SJCRH30 (cell line): Measurements from ENCODE around the gene SMTN. TPM values are rescaled to one million over a fixed set of nuclear protein-coding genes. Genes with fewer than 3 reads are reported as not detected.
"Not testable (repeated sequence)": the region's sequence is repeated elsewhere in the genome, so short reads cannot be mapped to it uniquely, and the experiment has no call there.

Source experiments
- DNase-seq, 2 experiments: peaks; one replicate each; pipeline ENCODE4 v3.0.0-alpha.2; 2015 to 2020
- H3K27ac ChIP-seq: fragments of 250-450 bp; sonication (Bioruptor Pico); 2 replicates; pipeline ENCODE4 v1.5.1; 2020; ENCODE audit warnings: mild to moderate bottlenecking, moderate library complexity
- H3K27me3 ChIP-seq: fragments of 250-450 bp; sonication (Bioruptor Pico); 2 replicates; pipeline ENCODE4 v1.5.1; 2020; ENCODE audit warnings: mild to moderate bottlenecking, moderate library complexity
- H3K36me3 ChIP-seq: fragments of 250-450 bp; sonication (Bioruptor Pico); 2 replicates; pipeline ENCODE4 v1.5.1; 2020; ENCODE audit warnings: mild to moderate bottlenecking, moderate library complexity
- H3K4me1 ChIP-seq: fragments of 250-450 bp; sonication (Bioruptor Pico); 2 replicates; pipeline ENCODE4 v1.5.1; 2020; ENCODE audit warnings: mild to moderate bottlenecking, moderate library complexity
- H3K4me3 ChIP-seq: fragments of 250-450 bp; sonication (Bioruptor Pico); 2 replicates; pipeline ENCODE4 v1.5.1; 2020; ENCODE audit warnings: mild to moderate bottlenecking, moderate library complexity
- H3K9me3 ChIP-seq: fragments of 250-450 bp; sonication (Bioruptor Pico); replicated peaks from 2 replicates; pipeline ENCODE4 v1.5.1; 2020; ENCODE audit warnings: mild to moderate bottlenecking, moderate library complexity
- total RNA-seq: library from RNA; depleted of rRNA; stranded (reverse); fragments of >200 nt; shearing (Covaris generic); gene quantifications from 2 replicates; pipeline ENCODE4 v1.2.3, GENCODE V29; 2014

SMTN gene
- total RNA-seq, 1 experiment from 2014 or later, result 34.2 TPM

DNA sequence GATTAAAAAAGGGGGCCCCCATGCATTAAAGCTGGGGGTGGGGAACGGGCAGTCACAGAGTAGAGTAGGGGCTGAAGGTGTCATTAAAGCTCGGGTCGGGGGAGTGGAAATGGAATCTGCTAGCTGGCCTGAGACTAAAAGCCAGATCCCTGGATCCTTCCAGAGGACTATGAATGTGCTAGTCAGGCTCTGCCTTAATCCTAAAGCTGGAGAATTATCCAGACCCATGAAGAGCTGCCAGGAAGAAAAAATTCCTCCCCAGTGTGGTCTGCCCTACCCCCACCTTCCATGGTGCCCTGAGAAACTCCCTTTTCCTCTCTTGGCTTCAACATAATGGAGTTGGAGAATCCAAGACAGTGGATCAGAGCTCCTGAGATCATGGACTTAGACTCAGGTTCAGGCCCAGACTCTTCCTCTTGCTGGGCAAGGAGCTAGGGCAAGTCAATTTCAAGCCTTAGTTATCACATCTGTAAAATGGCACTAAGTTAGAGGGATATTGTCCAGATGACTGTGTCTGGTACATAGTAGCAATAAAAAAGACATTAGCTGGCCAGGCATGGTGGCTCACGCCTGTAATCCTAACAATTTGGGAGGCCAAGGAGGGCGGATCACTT is 24.0 kb upstream of the SMTN start:
- Histone ChIP-seq H3K27me3 (no peaks in the 10 kb centered on the region), H3K4me1 (peaks cover 5% of the 10 kb centered on the region), H3K27ac (no peak overlapping the region), H3K36me3 (no peaks in the 10 kb centered on the region), H3K4me3 (no peak overlapping the region), H3K9me3 (no peaks in the 10 kb centered on the region)
- DNase-seq, result no peak

DNA sequence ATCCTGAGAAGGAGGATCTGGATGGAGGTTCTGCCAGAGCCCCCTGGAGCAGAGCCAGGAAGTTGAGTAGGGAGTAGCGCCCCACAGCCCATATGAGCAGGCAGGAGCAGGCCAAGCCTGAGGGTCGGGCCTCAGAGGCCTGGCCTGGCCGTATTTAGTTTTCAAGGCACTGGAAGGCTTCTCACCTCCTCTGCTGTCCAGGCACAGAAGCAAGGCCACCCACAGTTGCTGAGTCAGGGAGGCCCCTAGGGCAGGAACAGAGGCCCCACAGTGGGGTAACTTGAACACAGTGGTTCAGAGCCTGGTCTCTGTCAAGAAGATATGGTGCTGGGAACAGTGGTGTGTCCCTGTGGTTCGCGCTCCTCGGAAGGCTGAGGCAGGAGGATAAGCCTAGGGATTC is 21.5 kb upstream of the SMTN start:
- H3K36me3 ChIP-seq, H3K27ac ChIP-seq, H3K27me3 ChIP-seq, H3K9me3 ChIP-seq, H3K4me3 ChIP-seq: not testable (repeated sequence)
- DNase-seq, result peak in 1 of 2 experiments; percentile 31
- peaks cover 14% of the 10 kb centered on the region for H3K4me1 ChIP-seq

DNA sequence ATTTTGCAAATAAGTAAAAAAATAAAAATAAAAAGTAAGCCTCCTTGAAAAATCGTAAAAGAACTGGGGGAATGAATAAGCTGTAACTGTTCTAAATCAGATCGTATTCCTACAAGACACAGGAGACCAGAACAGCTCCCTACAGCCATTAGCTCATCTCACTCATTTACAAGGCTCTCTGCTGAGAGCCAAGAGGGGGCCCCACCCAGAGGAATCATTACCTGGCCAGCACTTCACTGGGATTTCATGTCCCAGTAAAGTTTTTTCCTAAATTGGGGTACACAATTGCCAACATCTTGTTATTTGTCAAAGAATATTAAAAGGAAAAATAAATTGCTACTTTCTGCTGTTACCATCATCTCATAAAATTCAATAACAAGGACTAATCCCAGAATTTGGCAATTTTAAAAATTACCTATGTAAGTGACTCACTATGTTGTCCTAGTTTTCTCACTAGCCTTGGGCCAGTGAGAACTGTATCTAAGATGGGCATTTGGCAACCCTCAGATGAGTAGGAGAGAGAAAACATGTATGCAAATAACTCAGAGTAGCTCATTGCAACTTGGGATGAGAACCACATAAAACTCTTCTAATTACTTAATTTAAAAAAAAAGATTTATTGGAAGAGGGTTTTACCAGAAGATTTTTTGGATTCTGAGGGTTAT is 18.4 kb upstream of the SMTN start:
- no peaks in the 10 kb centered on the region for H3K9me3 ChIP-seq
- H3K4me3 ChIP-seq, result no peak overlapping the region; the same call in 1 of the 2 replicates
- no peak for DNase-seq
- no peaks in the 10 kb centered on the region for H3K27me3 ChIP-seq
- no peaks in the 10 kb centered on the region for H3K36me3 ChIP-seq
- H3K4me1 ChIP-seq, result peaks cover 11% of the 10 kb centered on the region
- peak overlapping the region; percentile 86 for H3K27ac ChIP-seq

DNA sequence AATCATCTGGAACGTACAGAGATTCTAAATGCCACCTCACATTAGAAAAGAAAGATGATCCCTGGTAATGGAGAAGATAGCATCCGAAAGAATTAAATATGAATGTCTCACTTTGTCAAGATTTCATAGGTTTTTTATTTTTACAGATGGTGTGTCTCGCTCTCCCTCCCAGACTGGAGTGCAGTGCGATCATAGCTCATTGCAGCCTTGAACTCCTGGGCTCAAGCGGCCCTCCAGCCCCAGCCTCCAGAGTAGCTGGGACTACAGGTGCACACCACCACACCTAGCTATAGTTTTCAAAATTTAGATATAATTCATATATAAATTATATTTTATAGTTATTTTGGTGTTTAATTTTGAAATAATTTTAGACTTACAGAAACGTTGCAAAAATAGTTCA is 16.7 kb upstream of the SMTN start:
- peak overlapping the region; percentile 86 for H3K27ac ChIP-seq
- no peak for DNase-seq
- no peaks in the 10 kb centered on the region for H3K9me3 ChIP-seq
- peak overlapping the region; percentile 67 for H3K4me3 ChIP-seq
- H3K27me3 ChIP-seq, result no peaks in the 10 kb centered on the region
- peaks cover 11% of the 10 kb centered on the region for H3K4me1 ChIP-seq
- no peaks in the 10 kb centered on the region for H3K36me3 ChIP-seq

DNA sequence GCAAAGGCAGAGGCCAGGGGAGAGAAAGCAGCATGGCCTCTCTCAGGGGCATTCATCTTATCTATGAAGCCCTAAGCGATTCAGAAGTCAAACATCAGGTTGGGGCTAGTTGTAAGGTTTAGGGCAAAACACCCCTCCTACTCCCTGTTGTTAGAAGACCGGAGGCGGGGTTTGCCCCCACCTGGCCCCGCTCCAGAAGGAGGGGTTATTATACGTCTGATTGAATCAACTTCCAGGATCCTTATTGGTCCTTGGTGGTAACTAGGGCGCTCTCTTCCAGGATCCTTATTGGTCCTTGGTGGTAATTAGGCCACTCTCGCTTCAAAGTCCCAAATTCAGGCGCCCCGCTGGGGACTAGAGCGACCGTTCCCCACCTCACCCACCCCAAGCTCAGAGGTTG is 12.1 kb upstream of the SMTN start:
- Histone ChIP-seq H3K27ac (no peak overlapping the region), H3K4me3 (no peak overlapping the region), H3K4me1 (peaks cover 4% of the 10 kb centered on the region; the same call in 1 of the 2 replicates), H3K27me3 (no peaks in the 10 kb centered on the region), H3K9me3 (no peaks in the 10 kb centered on the region), H3K36me3 (no peaks in the 10 kb centered on the region)
- no peak for DNase-seq

DNA sequence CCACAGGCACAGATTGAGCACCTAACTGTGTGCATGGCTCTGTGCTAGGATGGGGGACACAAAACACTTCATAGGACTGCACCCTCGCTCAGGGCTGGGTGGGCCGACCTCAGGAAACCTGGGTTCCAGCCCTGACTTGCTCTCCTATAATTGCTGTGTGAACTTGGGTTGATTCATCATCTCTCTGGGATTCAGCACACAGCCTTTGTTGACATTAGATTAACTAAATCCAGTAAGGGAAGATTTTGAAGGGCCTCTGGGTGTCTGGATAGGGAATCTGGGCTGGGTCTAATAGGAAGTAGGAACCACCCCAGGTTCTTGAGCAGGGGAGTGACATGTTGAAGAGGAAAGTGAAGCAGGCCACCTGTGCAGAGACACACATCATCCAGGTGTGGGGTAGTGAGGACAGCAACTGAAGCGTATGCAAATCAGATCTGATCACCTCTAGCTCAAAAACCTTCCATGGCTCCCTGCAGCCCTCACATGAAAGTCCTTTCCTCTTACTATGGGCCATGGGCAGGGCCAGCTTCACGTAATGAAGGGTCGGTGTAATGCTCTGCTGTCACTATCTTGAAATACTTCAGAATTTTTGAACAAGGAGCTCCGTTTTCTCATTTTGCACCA is 11.3 kb upstream of the SMTN start:
- H3K27me3 ChIP-seq, H3K36me3 ChIP-seq, H3K4me3 ChIP-seq, H3K4me1 ChIP-seq, DNase-seq, H3K27ac ChIP-seq, H3K9me3 ChIP-seq: not testable (repeated sequence)

DNA sequence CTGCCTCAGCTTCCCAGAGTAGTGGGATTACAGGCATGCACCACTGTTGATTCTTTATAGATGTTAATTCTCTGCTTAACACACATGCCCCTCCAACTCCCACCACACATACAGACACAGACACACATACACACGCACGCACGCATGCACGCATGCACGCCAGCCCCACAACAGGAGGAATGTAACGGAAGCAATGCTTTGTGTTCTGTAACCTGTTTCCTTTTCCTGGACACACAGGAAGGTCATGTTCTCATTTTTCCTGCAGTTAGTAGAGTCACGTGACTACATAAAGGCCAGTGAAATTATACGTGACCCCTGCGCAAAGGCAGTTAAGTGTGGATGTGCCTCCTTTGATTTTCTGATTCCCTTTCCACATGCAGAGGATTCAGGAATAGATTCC is 8.0 kb upstream of the SMTN start:
- H3K4me1 ChIP-seq, H3K9me3 ChIP-seq, H3K36me3 ChIP-seq, H3K4me3 ChIP-seq, H3K27me3 ChIP-seq, DNase-seq: not testable (repeated sequence)
- peak overlapping the region; percentile 34; the same call in 1 of the 2 replicates for H3K27ac ChIP-seq

DNA sequence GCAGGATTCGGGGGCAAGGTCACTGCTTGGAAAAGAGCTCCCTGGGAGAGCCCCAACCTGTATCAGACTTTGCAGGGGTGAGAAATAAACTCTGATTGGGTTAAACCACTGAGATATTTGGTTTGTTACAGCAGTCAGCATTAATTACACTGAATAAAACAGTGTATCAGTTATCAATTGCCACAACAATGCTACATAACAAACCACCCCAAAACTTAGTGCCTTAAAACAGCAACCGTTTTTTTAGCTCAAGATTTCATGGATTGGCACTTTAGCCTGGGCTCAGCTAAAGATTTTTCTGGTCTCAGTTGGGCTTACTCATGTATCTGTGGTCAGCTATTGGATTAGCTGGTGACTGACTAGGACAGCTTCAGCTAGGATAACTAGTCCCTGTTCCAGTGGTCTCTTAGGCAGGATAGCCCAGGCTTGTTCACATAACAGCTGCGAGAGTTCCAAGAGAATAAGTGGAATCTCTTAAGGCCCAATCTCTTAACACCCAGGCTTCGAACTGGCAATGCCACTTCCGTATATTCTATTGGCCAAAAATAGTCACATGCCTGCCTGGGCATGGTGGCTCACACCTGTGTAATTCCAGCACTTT is 7.5 kb upstream of the SMTN start:
- H3K27me3 ChIP-seq, H3K4me1 ChIP-seq, H3K4me3 ChIP-seq, H3K9me3 ChIP-seq, H3K36me3 ChIP-seq: not testable (repeated sequence)
- H3K27ac ChIP-seq, result peak overlapping the region; percentile 34; the same call in 1 of the 2 replicates
- DNase-seq, result peak; percentile 56 to 69

DNA sequence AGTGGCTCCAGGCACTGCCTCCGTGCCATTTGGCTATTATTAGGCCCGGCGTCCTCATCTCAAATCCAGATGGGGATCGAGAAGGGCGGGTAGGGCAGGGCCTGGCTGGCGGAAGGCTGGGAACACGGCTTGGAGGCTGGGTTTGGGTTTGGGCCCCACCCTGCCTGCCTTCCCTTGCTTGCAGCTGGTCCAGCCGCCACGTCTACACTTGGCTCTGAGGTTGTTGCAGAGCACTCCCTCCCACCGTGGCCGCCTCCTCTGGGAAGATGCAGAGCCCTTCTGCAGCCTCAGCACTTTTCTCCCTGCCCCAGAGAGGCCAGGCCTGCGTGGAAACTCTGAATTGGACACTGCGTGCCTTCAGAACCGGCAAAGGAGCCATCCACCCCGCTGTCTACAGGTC is 5.2 kb upstream of the SMTN start:
- no peak overlapping the region for H3K4me3 ChIP-seq
- H3K9me3 ChIP-seq, result no peaks in the 10 kb centered on the region
- no peak overlapping the region for H3K27ac ChIP-seq
- 0 out of 2 replicates have a peak, but pooled peaks cover 4% of the 10 kb centered on the region for H3K4me1 ChIP-seq
- H3K27me3 ChIP-seq, result no peaks in the 10 kb centered on the region
- no peaks in the 10 kb centered on the region for H3K36me3 ChIP-seq
- DNase-seq, result no peak

DNA sequence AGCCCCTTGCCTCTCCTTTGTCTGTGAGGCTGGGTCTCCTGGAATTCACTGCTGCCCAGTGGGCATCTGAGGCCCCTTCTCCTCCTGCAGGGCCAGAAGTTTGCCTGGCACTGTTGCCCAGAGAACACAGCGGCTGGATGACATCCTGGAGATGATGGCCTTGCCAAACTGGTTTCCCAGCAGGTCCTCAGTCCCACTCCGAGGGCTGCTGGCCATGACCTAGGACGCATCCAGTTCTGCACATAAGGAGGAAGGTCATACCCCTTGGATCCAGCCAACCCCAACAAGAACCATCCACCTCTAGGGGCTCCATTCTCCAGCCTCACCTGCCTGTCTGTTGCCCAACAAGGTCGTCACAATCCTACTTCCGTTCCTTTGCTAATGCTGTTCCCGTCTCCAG is 3.4 kb upstream of the SMTN start:
- Histone ChIP-seq H3K27me3 (no peaks in the 10 kb centered on the region), H3K36me3 (no peaks in the 10 kb centered on the region), H3K27ac (no peak overlapping the region), H3K4me1 (peaks cover 12% of the 10 kb centered on the region; the same call in 1 of the 2 replicates), H3K4me3 (no peak overlapping the region), H3K9me3 (no peaks in the 10 kb centered on the region)
- DNase-seq, result no peak

DNA sequence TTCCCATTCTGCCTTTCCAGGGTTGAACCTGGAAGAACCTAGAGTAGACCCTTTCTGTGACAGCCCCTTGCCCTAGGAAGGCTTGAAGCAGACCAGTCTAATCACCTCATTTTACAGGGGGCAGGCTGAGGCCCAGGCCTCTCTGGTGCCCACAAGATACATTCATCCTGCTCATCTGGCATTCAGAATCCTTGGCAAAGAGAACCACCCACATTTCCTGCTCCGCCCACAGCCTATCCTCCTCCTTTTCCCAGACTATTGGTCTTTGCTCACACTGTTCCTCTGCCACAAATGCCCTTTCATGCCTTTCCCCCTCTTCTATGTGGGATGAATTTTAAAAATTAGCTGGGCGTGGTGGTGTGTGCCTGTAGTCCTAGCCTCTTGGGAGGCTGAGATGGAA is 2.7 kb upstream of the SMTN start:
- peaks cover 12% of the 10 kb centered on the region; the same call in 1 of the 2 replicates for H3K4me1 ChIP-seq
- H3K27me3 ChIP-seq, H3K4me3 ChIP-seq, DNase-seq, H3K9me3 ChIP-seq, H3K36me3 ChIP-seq, H3K27ac ChIP-seq: not testable (repeated sequence)

DNA sequence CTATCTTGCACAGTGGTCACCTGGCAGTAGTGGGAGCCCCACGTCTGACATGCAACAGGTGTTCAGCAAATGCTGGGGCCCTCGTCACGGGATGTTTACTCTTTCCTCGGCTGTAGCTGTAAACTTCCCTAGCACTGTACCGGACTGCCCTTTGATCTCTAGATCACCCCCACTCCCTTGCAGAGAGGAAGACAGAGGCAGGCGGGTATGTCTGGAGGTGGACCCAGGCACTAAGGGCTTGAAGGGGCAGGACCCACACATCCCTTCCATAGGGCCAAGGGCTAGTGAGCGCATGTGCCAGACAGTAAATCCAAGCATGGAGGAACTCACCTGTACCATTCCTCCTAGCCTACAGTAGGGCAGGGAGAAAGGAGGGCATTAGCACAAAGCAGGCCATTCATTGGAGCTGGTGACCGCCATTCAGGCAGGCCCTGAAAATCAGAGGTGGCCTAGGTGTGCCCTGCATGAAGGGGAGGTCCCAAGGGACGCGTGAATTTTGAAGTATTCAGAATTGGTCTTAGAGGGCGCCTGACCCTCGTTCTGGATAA is 1.9 kb upstream of the SMTN start:
- H3K36me3 ChIP-seq, result no peaks in the 10 kb centered on the region
- H3K27me3 ChIP-seq, result no peaks in the 10 kb centered on the region
- no peaks in the 10 kb centered on the region for H3K9me3 ChIP-seq
- H3K4me1 ChIP-seq, result peaks cover 12% of the 10 kb centered on the region; the same call in 1 of the 2 replicates
- H3K27ac ChIP-seq, result no peak overlapping the region
- no peak for DNase-seq
- no peak overlapping the region for H3K4me3 ChIP-seq

DNA sequence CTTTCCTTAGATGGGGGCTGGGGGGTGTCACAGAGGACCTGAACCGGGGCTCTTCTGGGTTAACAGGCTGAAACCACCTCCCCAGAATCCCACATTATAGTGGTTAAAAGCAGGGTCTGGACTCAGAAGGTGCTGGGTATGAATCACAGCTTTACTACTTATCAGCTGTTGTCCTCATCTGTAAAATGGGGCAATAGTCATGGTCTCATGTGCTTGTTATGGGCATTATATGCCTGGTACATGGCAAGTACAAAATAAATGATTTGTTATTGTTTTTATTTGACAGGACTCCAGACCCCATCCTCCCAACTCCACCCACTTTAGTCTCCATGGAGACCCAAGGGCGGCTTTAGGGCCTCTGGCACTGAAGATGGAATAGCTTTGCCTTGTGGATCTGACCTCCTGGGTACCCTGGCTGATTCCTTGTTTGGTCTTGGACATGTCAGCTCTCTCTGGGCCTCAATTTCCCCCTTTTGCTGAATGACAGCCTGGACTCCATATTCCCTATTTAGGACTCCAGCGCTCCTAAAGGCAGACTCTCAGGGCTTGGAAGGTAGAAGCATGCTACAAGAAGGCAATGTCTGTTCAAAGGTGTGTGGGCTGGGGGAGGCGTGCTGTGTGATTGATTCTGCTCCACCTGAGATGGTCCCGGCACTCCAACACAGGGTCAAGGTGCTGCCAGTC is 812 bp upstream of the SMTN start:
- Histone ChIP-seq H3K9me3 (no peaks in the 10 kb centered on the region), H3K4me1 (peaks cover 12% of the 10 kb centered on the region; the same call in 1 of the 2 replicates)

DNA sequence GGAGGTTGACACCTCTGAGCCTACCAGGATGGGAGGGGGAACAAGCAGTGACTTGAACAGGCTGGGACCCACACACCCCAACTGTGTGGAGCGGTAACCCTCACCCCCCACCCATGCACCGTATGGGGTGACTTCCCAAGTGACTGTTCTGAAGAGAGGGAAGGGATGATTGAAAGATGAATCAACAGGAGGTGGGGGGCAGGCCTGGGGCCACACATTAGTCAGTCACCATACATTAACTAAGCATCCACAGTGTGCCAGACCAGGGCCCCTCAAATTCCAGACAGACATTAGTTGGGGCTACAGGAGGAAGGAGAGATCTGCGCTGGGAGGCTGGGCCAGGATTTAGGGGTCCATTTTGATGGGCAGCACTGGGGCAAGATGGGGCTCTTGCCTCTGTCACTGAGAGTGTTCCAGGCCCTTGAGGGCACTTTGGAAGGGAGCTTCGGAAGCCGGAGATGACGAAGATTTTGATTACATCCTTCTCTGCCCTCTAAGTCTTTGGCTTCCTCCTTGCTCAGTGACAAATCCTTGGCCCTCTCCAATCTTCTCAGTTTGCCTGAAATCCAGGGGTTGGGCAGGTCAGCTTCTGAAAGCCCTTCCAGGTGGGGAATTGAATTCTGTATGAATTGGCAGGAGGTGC is 966 bp downstream of the SMTN start:
- peaks cover 12% of the 10 kb centered on the region; the same call in 1 of the 2 replicates for H3K4me1 ChIP-seq
- H3K36me3 ChIP-seq, result no peaks in the 10 kb centered on the region
- H3K27me3 ChIP-seq, result no peaks in the 10 kb centered on the region
- no peaks in the 10 kb centered on the region for H3K9me3 ChIP-seq
- peak overlapping the region; percentile 72 for H3K4me3 ChIP-seq
- no peak for DNase-seq
- H3K27ac ChIP-seq, result no peak overlapping the region; the same call in 1 of the 2 replicates

More for the DNA sequence above, 812 bp upstream of the SMTN start:
- Histone ChIP-seq H3K4me3 (peak overlapping the region; percentile 72), H3K36me3 (no peaks in the 10 kb centered on the region), H3K27ac (peak overlapping the region; percentile 91), H3K27me3 (no peaks in the 10 kb centered on the region)
- no peak for DNase-seq
